RPMI8226 (cell line): ENCODE results near the gene STPG4.
"Not testable (repeated sequence)": the region's sequence is repeated elsewhere in the genome, so short reads cannot be mapped to it uniquely, and the experiment has no call there.

ENCODE experiments used
- DNase-seq: peaks from one replicate; pipeline ENCODE4 v3.0.0-alpha.2; 2015

STPG4 gene

GRCh38 chr2:47155091-47155876 lies at the start of gene STPG4:
Gene STPG4 (minus strand): TSS chr2:47155308. CDS start chr2:47155251, 57 bp downstream.
- no peak for DNase-seq

GRCh38 chr2:47204691-47205090 lies 49.6 kb upstream of the STPG4 start:
- no peak for DNase-seq

- DNase-seq: no peak
These were observed 48.9 kb upstream of the STPG4 start for GRCh38 chr2:47203995-47204394.

GRCh38 chr2:47201224-47201623 lies 46.1 kb upstream of the STPG4 start:
- no peak for DNase-seq

GRCh38 chr2:47198985-47199451 lies 43.9 kb upstream of the STPG4 start:
- no peak for DNase-seq

- DNase-seq: no peak
These were observed 41.4 kb upstream of the STPG4 start for GRCh38 chr2:47196499-47196898.

GRCh38 chr2:47196046-47196445 lies 40.9 kb upstream of the STPG4 start:
- no peak for DNase-seq

GRCh38 chr2:47195148-47195547 lies 40.0 kb upstream of the STPG4 start:
- DNase-seq: no peak

- no peak for DNase-seq
These were observed 39.3 kb upstream of the STPG4 start for GRCh38 chr2:47194410-47194809.

GRCh38 chr2:47193607-47194006 lies 38.5 kb upstream of the STPG4 start:
- no peak for DNase-seq

- no peak for DNase-seq
These were observed 35.2 kb upstream of the STPG4 start for GRCh38 chr2:47190188-47190881.

GRCh38 chr2:47189635-47190034 lies 34.5 kb upstream of the STPG4 start:
- DNase-seq: no peak

GRCh38 chr2:47187069-47187468 lies 32.0 kb upstream of the STPG4 start:
- no peak for DNase-seq

GRCh38 chr2:47186351-47186750 lies 31.2 kb upstream of the STPG4 start:
- no peak for DNase-seq

- DNase-seq: not testable (repeated sequence)
These were observed 30.0 kb upstream of the STPG4 start for GRCh38 chr2:47185098-47185497.

GRCh38 chr2:47181176-47181575 lies 26.1 kb upstream of the STPG4 start:
- no peak for DNase-seq

- DNase-seq: no peak
These were observed 25.4 kb upstream of the STPG4 start for GRCh38 chr2:47180531-47180930.

GRCh38 chr2:47179388-47179787 lies 24.3 kb upstream of the STPG4 start:
- DNase-seq: no peak

- no peak for DNase-seq
These were observed 23.2 kb upstream of the STPG4 start for GRCh38 chr2:47178341-47178740.

GRCh38 chr2:47177043-47177565 lies 22.0 kb upstream of the STPG4 start:
- no peak for DNase-seq

GRCh38 chr2:47174733-47175361 lies 19.7 kb upstream of the STPG4 start:
- DNase-seq: peak; percentile 95

GRCh38 chr2:47173986-47174732 lies 19.1 kb upstream of the STPG4 start:
- no peak for DNase-seq
